ENCODE measurements around the gene DUSP1. TPM values are rescaled to one million over a fixed set of nuclear protein-coding genes. Genes with fewer than 3 reads are reported as not detected.

Gene DUSP1
- polyA plus RNA-seq, 1 donor from 2014 or later, result 705 TPM

- Mint-ChIP-seq H3K27me3 (peaks cover 5% of the 10 kb centered on the region), H3K9me3 (no peaks in the 10 kb centered on the region), H3K36me3 (no peaks in the 10 kb centered on the region), H3K4me1 (peaks cover 0 to 2% (median 0%) of the 10 kb centered on the region in 3 donors), H3K27ac (no peak overlapping the region), H3K4me3 (no peak overlapping the region)
Observed at GRCh38 chr5:172724242-172725183, 46.5 kb downstream of the DUSP1 start.

DNA sequence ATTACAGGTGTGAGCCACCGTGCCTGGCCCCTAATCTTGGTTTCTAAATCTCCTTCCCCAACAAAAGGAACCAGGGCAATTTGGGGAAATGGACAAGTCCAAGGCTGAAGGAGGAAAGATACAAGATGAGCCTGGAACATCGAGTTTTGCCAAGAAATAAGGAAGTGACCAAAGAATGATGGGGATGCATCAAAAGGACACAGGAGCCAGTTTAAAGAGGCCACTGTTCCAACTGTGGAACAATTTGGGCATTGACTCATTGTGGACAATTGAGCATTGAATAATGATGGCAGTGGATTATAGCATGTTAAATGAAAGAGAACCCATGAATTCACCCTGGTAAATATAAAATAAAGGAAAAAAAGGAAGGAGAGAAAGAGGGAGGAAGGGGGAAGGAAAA, 47.5 kb downstream of the DUSP1 start:
- no peaks in the 10 kb centered on the region for H3K9me3 Mint-ChIP-seq
- no peak overlapping the region for H3K4me3 Mint-ChIP-seq
- H3K27ac Mint-ChIP-seq, result no peak overlapping the region
- peaks cover 0 to 2% (median 0%) of the 10 kb centered on the region in 3 donors for H3K4me1 Mint-ChIP-seq
- H3K36me3 Mint-ChIP-seq, result no peaks in the 10 kb centered on the region
- H3K27me3 Mint-ChIP-seq, result peaks cover 4% of the 10 kb centered on the region

DNA sequence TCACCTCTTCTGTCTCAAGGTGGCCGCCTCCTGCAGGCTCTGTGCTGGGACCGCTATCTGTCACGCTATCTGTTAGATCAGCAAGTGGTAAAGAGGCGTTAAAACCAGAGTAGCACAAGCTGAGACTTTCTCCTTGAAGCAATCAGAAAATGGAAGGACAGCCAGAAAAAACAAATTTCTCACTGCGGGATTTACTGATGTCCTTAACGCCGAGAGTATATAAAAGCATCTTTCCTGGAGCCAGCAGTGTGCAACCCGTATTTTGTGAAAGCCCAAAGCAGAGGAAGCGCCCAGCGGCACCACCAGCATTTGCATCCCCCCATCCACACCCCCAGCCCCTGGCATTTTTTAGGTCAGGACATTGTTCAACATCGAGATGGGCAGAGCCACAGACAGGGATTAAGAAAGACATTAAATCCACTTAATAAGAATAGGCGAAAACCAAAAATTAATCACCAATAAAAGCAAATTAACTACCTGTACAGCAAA, 48.6 kb downstream of the DUSP1 start:
- Mint-ChIP-seq H3K4me1 (peaks cover 0 to 2% (median 0%) of the 10 kb centered on the region in 3 donors), H3K27me3 (peaks cover 4% of the 10 kb centered on the region), H3K4me3 (no peak overlapping the region), H3K27ac (no peak overlapping the region), H3K9me3 (no peaks in the 10 kb centered on the region), H3K36me3 (no peaks in the 10 kb centered on the region)

DNA sequence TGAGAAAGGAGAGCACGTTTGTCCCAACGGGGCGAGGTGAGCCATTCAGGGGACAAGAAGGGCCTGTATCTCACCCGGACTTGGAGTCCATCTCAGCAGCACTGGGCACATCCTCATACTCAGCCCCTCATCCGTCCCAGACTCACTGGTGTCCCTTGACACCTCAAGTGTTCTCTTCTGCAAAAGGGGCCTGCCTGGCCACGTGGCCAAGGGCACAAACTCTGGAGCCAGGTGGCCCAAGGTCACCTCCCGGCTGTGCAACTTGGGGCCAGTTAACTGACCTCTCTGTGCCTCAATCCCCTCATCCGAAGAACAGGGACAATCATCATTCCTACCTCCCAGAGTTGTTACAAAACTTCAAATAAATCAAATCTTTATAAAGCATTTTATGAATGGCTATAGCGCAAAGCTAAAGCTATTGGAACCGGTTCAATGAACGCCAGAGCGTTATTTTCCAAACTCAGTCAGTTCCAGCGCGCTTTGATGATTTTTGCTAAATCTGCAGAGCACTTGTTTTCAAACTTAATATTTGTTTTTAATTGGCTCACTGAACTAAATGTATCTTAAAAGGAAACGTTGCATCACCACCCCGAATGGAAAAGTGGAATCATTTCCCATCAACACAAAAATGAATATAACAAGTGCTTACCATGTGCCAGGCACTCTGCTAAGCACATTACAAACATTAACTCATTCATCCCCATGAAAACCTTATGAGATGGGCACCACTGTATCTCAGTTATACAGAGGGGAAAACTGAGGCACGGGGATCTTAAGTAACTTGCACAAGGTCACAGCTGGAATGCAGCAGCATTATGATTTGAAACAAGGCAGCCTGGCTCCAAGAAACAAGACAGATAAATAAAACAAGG, 49.3 kb downstream of the DUSP1 start:
- Mint-ChIP-seq H3K4me3 (no peak overlapping the region), H3K27ac (no peak overlapping the region), H3K4me1 (peaks cover 3 to 4% (median 4%) of the 10 kb centered on the region in 3 donors), H3K27me3 (peaks cover 3% of the 10 kb centered on the region), H3K9me3 (no peaks in the 10 kb centered on the region), H3K36me3 (no peaks in the 10 kb centered on the region)

DNA sequence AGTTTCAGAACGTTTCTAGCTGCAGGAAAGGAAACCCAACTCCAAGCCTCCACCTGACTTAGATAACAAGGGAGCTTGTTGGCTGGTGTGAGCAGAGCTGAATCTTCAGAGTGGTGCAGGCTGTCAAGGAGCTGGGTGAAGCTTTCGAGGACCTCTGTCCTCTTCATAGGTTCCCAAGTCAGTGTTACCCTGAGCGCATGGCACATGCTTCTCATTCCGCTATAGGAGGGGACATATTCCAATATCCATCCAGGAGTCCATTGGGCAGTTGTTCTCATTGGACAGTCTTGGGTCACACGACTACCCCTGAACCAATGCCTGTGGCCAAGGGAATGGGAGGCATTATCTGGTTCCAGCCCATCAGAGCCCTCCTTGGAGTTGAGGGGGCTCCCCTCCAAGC, 50.3 kb downstream of the DUSP1 start:
- Mint-ChIP-seq H3K4me3 (no peak overlapping the region), H3K4me1 (peaks cover 4 to 5% (median 5%) of the 10 kb centered on the region in 3 donors), H3K36me3 (no peaks in the 10 kb centered on the region), H3K27ac (no peak overlapping the region), H3K9me3 (no peaks in the 10 kb centered on the region), H3K27me3 (peaks cover 3% of the 10 kb centered on the region)

DNA sequence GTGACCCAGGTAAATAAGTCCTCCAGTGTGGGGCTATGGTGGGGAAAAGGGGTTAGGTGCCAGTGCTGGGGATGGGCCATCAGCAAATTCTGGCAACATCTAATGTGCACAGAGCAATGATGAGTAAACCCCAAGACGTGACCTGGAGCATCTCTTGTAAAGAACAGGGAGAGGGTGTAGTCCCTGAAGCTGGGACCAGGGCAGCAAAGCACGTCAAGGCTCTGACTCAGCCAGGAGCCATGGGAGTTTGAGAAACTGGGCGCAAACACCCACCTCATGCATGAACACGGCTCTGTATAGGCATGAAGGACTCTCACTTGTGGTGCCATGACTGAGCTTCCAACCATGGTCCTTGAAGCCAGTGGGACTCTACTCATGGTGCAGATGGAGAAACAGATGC, 51.8 kb downstream of the DUSP1 start:
- Mint-ChIP-seq H3K27me3 (peaks cover 3% of the 10 kb centered on the region), H3K4me1 (peaks cover 3 to 11% (median 6%) of the 10 kb centered on the region in 3 donors), H3K27ac (no peak overlapping the region), H3K4me3 (no peak overlapping the region), H3K36me3 (no peaks in the 10 kb centered on the region), H3K9me3 (no peaks in the 10 kb centered on the region)

GRCh38 chr5:172718527-172719114, 52.4 kb downstream of the DUSP1 start:
- Mint-ChIP-seq H3K4me3 (no peak overlapping the region), H3K27ac (no peak overlapping the region), H3K9me3 (no peaks in the 10 kb centered on the region), H3K36me3 (no peaks in the 10 kb centered on the region), H3K4me1 (peaks cover 3 to 11% (median 6%) of the 10 kb centered on the region in 3 donors), H3K27me3 (peaks cover 3% of the 10 kb centered on the region)

Other genes with a start within 250 kb of the DUSP1 start
- not detected for gene NEURL1B, start 129.9 kb downstream of the DUSP1 start, polyA plus RNA-seq
- 55.8 TPM for gene ERGIC1, start 63.1 kb upstream of the DUSP1 start, polyA plus RNA-seq
- gene RPL26L1, start 188.2 kb upstream of the DUSP1 start, polyA plus RNA-seq, result 27.9 TPM
- 427 TPM for gene ATP6V0E1, start 212.6 kb upstream of the DUSP1 start, polyA plus RNA-seq

Measured in IgD-negative memory B cell (primary cell).